Liver (tissue), 9 donors: ENCODE results near the gene ZNF740. TPM values are rescaled to one million over a fixed set of nuclear protein-coding genes. Genes with fewer than 3 reads are reported as not detected.

ENCODE experiments used
- DNase-seq: peaks from one replicate; pipeline ENCODE4 v3.0.0-alpha.2; 2017; ENCODE audit warnings: low spot score
- H3K27ac ChIP-seq, 2 donors: one replicate each; pipeline ENCODE4 v1.7.0; 2013; ENCODE audit warnings: inconsistent platforms in 2 of 2, low read length in 2 of 2, control low read depth in 1 of 2, low read depth in 1 of 2, mild to moderate bottlenecking in 1 of 2
- H3K27me3 ChIP-seq, 4 donors: one replicate each; pipeline versions ENCODE4 v1.6.1 to v1.7.0; 2013; ENCODE audit warnings: low read length in 3 of 4, inconsistent platforms in 1 of 4, mild to moderate bottlenecking in 1 of 4, moderate library complexity in 1 of 4; ENCODE audit not compliant: control insufficient read depth in 4 of 4, insufficient read depth in 4 of 4
- H3K36me3 ChIP-seq, 4 donors: one replicate each; pipeline versions ENCODE4 v1.6.1 to v1.7.0; 2013; ENCODE audit warnings: low read length in 3 of 4, mild to moderate bottlenecking in 3 of 4, low read depth in 1 of 4, moderate library complexity in 1 of 4; ENCODE audit not compliant: control insufficient read depth in 4 of 4, insufficient read depth in 3 of 4
- H3K4me1 ChIP-seq, 4 donors: one replicate each; pipeline versions ENCODE4 v1.6.1 to v1.7.0; 2013; ENCODE audit warnings: low read length in 3 of 4, mild to moderate bottlenecking in 3 of 4, moderate library complexity in 1 of 4; ENCODE audit not compliant: control insufficient read depth in 4 of 4, insufficient read depth in 4 of 4
- H3K4me3 ChIP-seq, 3 donors: one replicate each; pipeline versions ENCODE4 v1.6.1 to v1.7.0; 2013; ENCODE audit warnings: low read length in 3 of 3, control low read depth in 1 of 3, low read depth in 1 of 3, mild to moderate bottlenecking in 1 of 3
- H3K9ac ChIP-seq, 2 donors: one replicate each; pipeline ENCODE4 v1.7.0; 2013; ENCODE audit warnings: low read length in 2 of 2, mild to moderate bottlenecking in 2 of 2, moderate library complexity in 2 of 2, control low read depth in 1 of 2, low read depth in 1 of 2
- H3K9me3 ChIP-seq, 4 donors: one replicate each; pipeline versions ENCODE4 v1.6.1 to v1.7.0; 2013; ENCODE audit warnings: low read length in 3 of 4; ENCODE audit not compliant: control insufficient read depth in 4 of 4
- ATF3 ChIP-seq: IDR thresholded peaks from 2 replicates; pipeline ENCODE4 v1.6.1; 2016; ENCODE audit warnings: antibody characterized with exemption
- CTCF ChIP-seq: fragments of 150-350 bp; IDR thresholded peaks from 2 replicates; pipeline ENCODE4 v1.5.1; 2017; ENCODE audit warnings: improper control_type of control experiment, low read depth, low read length; ENCODE audit not compliant: missing input control
- EGR1 ChIP-seq, 2 donors: IDR thresholded peaks; 2 replicates each; pipeline ENCODE4 v1.6.1; 2016 to 2018; ENCODE audit warnings: antibody characterized with exemption in 2 of 2, low read depth in 2 of 2
- HNF4A ChIP-seq, 2 donors: conservative IDR thresholded peaks; 2 replicates each; pipeline ENCODE4 v1.6.1; 2016; ENCODE audit warnings: antibody characterized with exemption in 2 of 2, mild to moderate bottlenecking in 2 of 2
- JUND ChIP-seq, 2 donors: IDR thresholded peaks; 2 replicates each; pipeline ENCODE4 v1.6.1; 2016; ENCODE audit warnings: antibody characterized with exemption in 2 of 2
- RAD21 ChIP-seq, 2 donors: IDR thresholded peaks; 2 replicates each; pipeline ENCODE4 v1.6.1; 2016; ENCODE audit warnings: antibody characterized with exemption in 2 of 2, mild to moderate bottlenecking in 2 of 2
- REST ChIP-seq: IDR thresholded peaks from 2 replicates; pipeline ENCODE4 v1.6.1; 2016; ENCODE audit warnings: antibody characterized with exemption, mild to moderate bottlenecking
- TAF1 ChIP-seq: conservative IDR thresholded peaks from 2 replicates; pipeline ENCODE4 v1.6.1; 2016; ENCODE audit warnings: antibody characterized with exemption, mild to moderate bottlenecking
- YY1 ChIP-seq: IDR thresholded peaks from 2 replicates; pipeline ENCODE4 v1.6.1; 2016; ENCODE audit warnings: antibody characterized with exemption, mild to moderate bottlenecking
- WGBS: extraction: QIAGEN DNeasy Blood & Tissue Kit; methylation state at CpG from one replicate; pipeline ENCODE4 v1.1.7; 2013; 5-methylcytosine and 5-hydroxymethylcytosine counted together
- polyA plus RNA-seq, 2 donors: library from polyadenylated mRNA; stranded (reverse) in 1 of 2; unstranded in 1 of 2; fragments of 200-250 nt in 1 of 2; fragments of >200 nt in 1 of 2; fragmentation: Nextera tagmentation in 1 of 2; extraction: Ambion mirVana in 1 of 2; gene quantifications; one replicate each; pipeline versions ENCODE4 v1.2.1 to v1.2.3, GENCODE V29; 2013 to 2015
- total RNA-seq, 2 donors: library from RNA; depleted of rRNA; stranded (reverse); fragments of >200 nt; gene quantifications; one replicate each; pipeline ENCODE4 v1.2.3, GENCODE V29; 2014
- donor health status: healthy.
- donor health status: healthy.
- donor health status: healthy.
- donor health status: healthy.
- donor health status: healthy.

ZNF740 gene
- total and polyA plus RNA-seq, 4 donors = 1.4 to 14.4 (median 6.3) TPM

DNA sequence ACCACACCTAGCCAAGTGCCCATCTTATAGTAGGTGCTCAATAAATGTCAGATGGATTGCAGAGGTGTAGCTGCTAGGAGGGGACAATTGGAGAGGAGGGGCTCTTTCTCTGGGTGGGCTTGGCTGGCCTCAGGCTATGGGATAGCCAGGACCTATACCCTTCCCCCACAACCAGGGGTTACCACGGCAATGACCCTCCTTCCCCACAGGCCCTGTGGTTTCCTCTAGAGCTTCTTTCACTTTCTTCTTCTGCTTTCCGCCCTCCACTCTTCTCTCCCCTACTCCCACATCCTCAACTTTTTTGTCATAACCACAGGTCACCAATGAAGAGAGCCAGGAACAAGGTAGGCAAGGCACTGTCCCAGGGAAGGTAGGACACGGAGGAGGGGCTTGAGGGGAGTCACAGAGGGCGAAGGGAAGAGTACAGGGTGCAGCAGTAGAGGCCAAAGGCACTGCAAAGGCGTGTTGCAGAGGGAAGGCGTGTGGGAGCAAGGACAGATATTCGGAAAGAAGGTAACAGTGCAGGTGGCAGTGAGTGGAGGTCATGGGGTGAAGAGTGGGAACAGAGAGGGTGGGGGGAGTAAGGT, 28.4 kb downstream of the ZNF740 start:
- H3K36me3 ChIP-seq = no peaks in the 10 kb centered on the region
- H3K4me1 ChIP-seq = peaks cover 0 to 14% (median 0%) of the 10 kb centered on the region in 4 donors
- no peak for TF ChIP-seq JUND (IDR thresholded peaks at IDR 0.05)
- no peaks in the 10 kb centered on the region for H3K9me3 ChIP-seq
- DNase-seq = no peak
- H3K27ac ChIP-seq = peak overlapping the region in 1 of 2 donors; percentile 36
- H3K4me3 ChIP-seq = no peak overlapping the region
- 64% methylated on average over 7 of the region's 7 CpGs for WGBS
- H3K27me3 ChIP-seq = no peaks in the 10 kb centered on the region
- no peak overlapping the region for H3K9ac ChIP-seq

DNA sequence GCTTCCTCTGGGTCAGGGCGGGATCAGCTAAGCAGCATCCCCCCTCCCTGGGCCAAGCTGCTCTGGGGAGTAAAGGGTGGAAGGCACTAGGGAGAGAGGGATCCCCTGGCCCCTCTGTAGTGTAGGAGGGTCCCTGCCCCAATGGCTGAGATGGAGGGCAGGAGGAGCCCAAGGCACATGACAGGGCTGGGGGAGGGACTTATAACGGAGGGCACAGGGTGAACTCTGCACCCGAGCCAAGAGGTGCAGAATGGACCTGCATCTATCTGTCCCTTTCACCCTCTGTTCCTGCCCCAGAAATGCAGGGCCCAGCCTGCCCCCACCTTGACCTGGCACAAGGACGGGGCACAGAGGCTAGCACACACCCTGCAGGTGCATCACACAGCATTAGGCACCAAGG, 30.3 kb downstream of the ZNF740 start:
- Histone ChIP-seq H3K4me1 (peaks cover 0 to 24% (median 0%) of the 10 kb centered on the region in 4 donors), H3K27ac (no peak overlapping the region), H3K27me3 (no peaks in the 10 kb centered on the region), H3K4me3 (no peak overlapping the region), H3K9ac (no peak overlapping the region), H3K36me3 (no peaks in the 10 kb centered on the region), H3K9me3 (no peaks in the 10 kb centered on the region)
- 43% methylated on average over 4 of the region's 4 CpGs for WGBS
- TF ChIP-seq TAF1 = no peak
- TF ChIP-seq HNF4A (conservative IDR thresholded peaks at IDR 0.05) = peak in 1 of 2 donors; percentile 9
- DNase-seq = no peak

DNA sequence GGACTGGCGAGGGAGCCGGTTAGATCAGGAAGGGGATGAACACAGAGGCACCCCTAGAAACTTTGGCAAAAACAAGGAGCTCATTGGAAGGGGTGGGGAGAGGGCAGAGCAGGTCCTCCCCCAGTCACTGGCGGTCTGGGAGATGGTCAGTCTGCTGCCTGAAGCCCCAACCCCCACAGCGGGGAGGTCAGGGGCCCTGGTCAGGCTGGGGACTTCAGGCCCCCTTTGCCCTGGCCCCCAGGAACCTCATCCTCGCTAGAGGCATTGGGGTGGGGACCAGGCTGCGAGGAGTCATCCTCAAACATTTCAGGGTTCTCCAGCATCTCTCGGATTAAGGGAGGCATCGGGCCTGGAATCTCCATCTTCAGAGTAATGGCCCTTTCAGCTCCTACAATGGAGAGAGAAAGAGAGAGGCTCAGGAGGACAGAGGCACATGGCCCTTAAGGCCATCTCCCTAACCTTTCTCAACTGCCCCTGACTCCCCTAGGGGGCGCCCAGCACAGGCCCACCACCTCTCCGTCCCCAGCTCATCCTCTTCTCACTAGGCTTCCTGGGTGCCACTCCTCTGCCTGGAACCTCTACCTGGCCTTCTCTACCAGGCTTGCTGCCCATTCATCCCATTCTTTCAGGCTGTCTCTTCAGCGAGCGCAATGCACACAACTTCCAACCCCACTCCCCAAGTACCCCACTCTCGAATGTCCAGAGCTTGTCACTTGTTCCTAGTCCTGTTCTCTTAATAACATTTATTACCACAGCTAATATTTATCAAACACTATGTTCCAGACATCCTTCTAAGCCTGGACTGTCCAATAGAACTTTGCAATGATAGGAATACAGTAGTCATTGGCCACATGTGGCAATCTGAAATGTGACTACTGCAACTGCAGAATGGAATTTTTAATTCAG, 31.2 kb downstream of the ZNF740 start:
- no peaks in the 10 kb centered on the region for H3K27me3 ChIP-seq
- DNase-seq = no peak
- TF ChIP-seq YY1 (no peak), JUND (IDR thresholded peaks at IDR 0.05) (no peak), RAD21 (IDR thresholded peaks at IDR 0.05) (peak in 1 of 2 donors; percentile 14), ATF3 (no peak), CTCF (no peak), REST (no peak), EGR1 (IDR thresholded peaks at IDR 0.05; ENCODE audit: low read depth in 2 of 2) (no peak)
- H3K9ac ChIP-seq = no peak overlapping the region
- no peak overlapping the region for H3K27ac ChIP-seq
- H3K36me3 ChIP-seq = no peaks in the 10 kb centered on the region
- H3K4me3 ChIP-seq = no peak overlapping the region
- H3K4me1 ChIP-seq = peaks cover 0 to 24% (median 0%) of the 10 kb centered on the region in 4 donors
- WGBS = 87% methylated on average over 13 of the region's 13 CpGs
- no peaks in the 10 kb centered on the region for H3K9me3 ChIP-seq
